ENCODE results near the gene DDX21. TPM values are rescaled to one million over a fixed set of nuclear protein-coding genes. Genes with fewer than 3 reads are reported as not detected.
A peak's percentile ranks its signal among the peaks of the same experiment; 100 is the strongest.

DDX21 gene
- total and polyA plus RNA-seq, 9 of the 15 experiments (the other 6 are each of a cell fraction or from before 2014, with no cell fraction given): 143 to 365 (median 281) TPM

DNA sequence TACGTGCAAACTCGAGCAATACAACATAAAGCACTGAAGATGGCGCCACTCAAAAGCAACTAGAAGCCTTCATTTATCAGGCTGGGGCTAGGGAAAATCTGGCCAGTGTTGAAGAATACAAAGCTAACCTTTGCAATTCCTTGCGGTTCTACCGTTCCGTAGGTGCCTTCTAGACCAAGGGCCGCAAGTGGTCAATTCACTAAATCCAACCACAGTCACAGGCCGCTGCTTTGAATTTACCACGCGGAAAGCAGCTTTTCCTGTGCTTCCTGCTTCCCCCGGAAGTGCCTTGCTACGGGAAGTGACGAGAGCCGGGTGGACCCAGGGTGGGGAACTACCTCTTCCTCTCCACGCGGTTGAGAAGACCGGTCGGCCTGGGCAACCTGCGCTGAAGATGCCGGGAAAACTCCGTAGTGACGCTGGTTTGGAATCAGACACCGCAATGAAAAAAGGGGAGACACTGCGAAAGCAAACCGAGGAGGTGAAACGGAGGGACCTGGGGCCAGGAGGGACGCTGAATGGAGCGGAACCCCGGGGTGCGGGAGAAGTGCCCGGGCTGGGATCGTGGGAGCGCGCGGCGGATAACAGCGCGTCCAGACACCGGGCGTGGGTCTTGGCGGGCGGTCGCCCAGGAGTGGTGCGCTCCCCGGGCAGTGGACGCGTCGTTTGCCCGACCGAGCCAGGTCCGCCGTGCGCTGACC lies at the start of gene DDX21 (continued):
- no peak for TF ChIP-seq BMI1 (IDR thresholded peaks at IDR 0.05; ENCODE audit: low read length)
- no peak for TF ChIP-seq CREBBP (IDR thresholded peaks at IDR 0.05; ENCODE audit: low read depth, low read length)
- TF ChIP-seq MITF (IDR thresholded peaks at IDR 0.05): no peak
- TF ChIP-seq SMAD3 (CRISPR knock-in tag; conservative IDR thresholded peaks at IDR 0.05): 0 out of 2 replicates have a peak, but pooled peaks have one; percentile 7
- TF ChIP-seq STAG1 (CRISPR knock-in tag; IDR thresholded peaks at IDR 0.05; ENCODE audit: borderline replicate concordance): peak; percentile 63
- no peak for TF ChIP-seq ZNF280B (CRISPR knock-in tag; IDR thresholded peaks at IDR 0.05)
- no peak for TF ChIP-seq ZNF707 (CRISPR knock-in tag; conservative IDR thresholded peaks at IDR 0.05)
- no peak for TF ChIP-seq ARHGAP35 (IDR thresholded peaks at IDR 0.05; ENCODE audit: partially characterized antibody)
- TF ChIP-seq MAZ (CRISPR knock-in tag; conservative IDR thresholded peaks at IDR 0.05 in 1 of 2, IDR thresholded peaks at IDR 0.05 in 1 of 2): no peak; a peak in 1 of 4 replicates
- TF ChIP-seq EZH2 (IDR thresholded peaks at IDR 0.05; ENCODE audit: borderline replicate concordance, low read depth, low read length): no peak
- no peak for TF ChIP-seq ZNF551 (CRISPR knock-in tag; IDR thresholded peaks at IDR 0.05)
- TF ChIP-seq FOXJ2 (tag; IDR thresholded peaks at IDR 0.05): no peak
- TF ChIP-seq RBBP5 (IDR thresholded peaks at IDR 0.05; ENCODE audit: borderline replicate concordance, insufficient read depth, low read length, poor library complexity, severe bottlenecking): peak; percentile 94
- TF ChIP-seq TCF3 (CRISPR knock-in tag; IDR thresholded peaks at IDR 0.05): no peak
- no peak for TF ChIP-seq HINFP (tag; conservative IDR thresholded peaks at IDR 0.05; ENCODE audit: low read depth)
- no peak for TF ChIP-seq MCM2 (IDR thresholded peaks at IDR 0.05; ENCODE audit: low read depth)
- no peak for TF ChIP-seq KDM2B (CRISPR knock-in tag; IDR thresholded peaks at IDR 0.05)
- TF ChIP-seq TRIM28 (IDR thresholded peaks at IDR 0.05): no peak
- no peak; a peak in 1 of 4 replicates for TF ChIP-seq MCM7 (IDR thresholded peaks at IDR 0.05)
- TF ChIP-seq SNRNP70 (optimal IDR thresholded peaks at IDR 0.05; ENCODE audit: low read depth, low read length): no peak
- no peak for TF ChIP-seq SRSF3 (IDR thresholded peaks at IDR 0.05; ENCODE audit: insufficient read depth, low read length)
- no peak; the same call in 1 of the 2 replicates for TF ChIP-seq LARP7 (IDR thresholded peaks at IDR 0.05)
- peak; percentile 88 for TF ChIP-seq TAF1 (IDR thresholded peaks at IDR 0.05; ENCODE audit: control insufficient read depth, extremely low read depth, insufficient read depth, low read length, severe bottlenecking)
- TF ChIP-seq SMAD1 (IDR thresholded peaks at IDR 0.05; ENCODE audit: low read depth, low read length, partially characterized antibody): peak; percentile 91
- no peak for TF ChIP-seq SLC30A9 (CRISPR knock-in tag; IDR thresholded peaks at IDR 0.05)
- TF ChIP-seq ESRRA (IDR thresholded peaks at IDR 0.05; ENCODE audit: borderline replicate concordance, low read depth): peak; percentile 14; the same call in 1 of the 2 replicates

Measured in K562 (cell line).